SU-DHL-6 (cell line): ENCODE data around the gene PANX2.

Experiments used
- H2AFZ ChIP-seq: fragments of 200-600 bp; sonication (generic); 2 replicates; pipeline ENCODE4 v1.6.1; 2014; ENCODE audit warnings: low read depth, mild to moderate bottlenecking, moderate library complexity, mixed read lengths, antibody characterized with exemption, low read length; ENCODE audit not compliant: severe bottlenecking
- H3F3A ChIP-seq: fragments of 200-600 bp; shearing (Covaris generic); 2 replicates; pipeline ENCODE4 v1.6.0; 2016; ENCODE audit warnings: antibody characterized with exemption, mild to moderate bottlenecking; ENCODE audit not compliant: insufficient read depth
- H3K27ac ChIP-seq: fragments of 200-600 bp; sonication (generic); 2 replicates; pipeline ENCODE4 v1.5.1; 2016; ENCODE audit warnings: low read depth, mild to moderate bottlenecking, low read length, moderate library complexity, mixed read lengths
- H3K27me3 ChIP-seq: fragments of 200-600 bp; sonication (generic), shearing (Covaris generic); 2 replicates; pipeline ENCODE4 v1.6.0; 2014; ENCODE audit warnings: mild to moderate bottlenecking, low read length
- H3K36me3 ChIP-seq: fragments of 200-600 bp; sonication (generic); 2 replicates; pipeline ENCODE4 v1.6.1; 2014; ENCODE audit warnings: mild to moderate bottlenecking, low read length, mixed read lengths
- H3K4me2 ChIP-seq: fragments of 300-600, 200-600 bp; shearing (Covaris generic), sonication (generic); 2 replicates; pipeline ENCODE4 v1.6.0; 2014; ENCODE audit warnings: low read length, low read depth, mild to moderate bottlenecking; ENCODE audit not compliant: poor library complexity, severe bottlenecking
- H3K4me3 ChIP-seq: fragments of 200-600 bp; sonication (generic); 2 replicates; pipeline ENCODE4 v1.5.1; 2014; ENCODE audit warnings: antibody characterized with exemption, low read length, mild to moderate bottlenecking, mixed read lengths; ENCODE audit not compliant: insufficient read depth, poor library complexity, severe bottlenecking
- H3K79me2 ChIP-seq: fragments of 200-600 bp; sonication (generic); 2 replicates; pipeline ENCODE4 v1.6.1; 2014; ENCODE audit warnings: mild to moderate bottlenecking, low read length, moderate library complexity; ENCODE audit not compliant: insufficient read depth
- H3K9ac ChIP-seq: fragments of 200-600 bp; sonication (generic); 2 replicates; pipeline ENCODE4 v1.7.0; 2014; ENCODE audit warnings: mild to moderate bottlenecking, low read length
- H3K9me2 ChIP-seq: fragments of 200-600 bp; sonication (generic); replicated peaks from 2 replicates; pipeline ENCODE4 v1.6.1; 2014; ENCODE audit warnings: low read length; ENCODE audit not compliant: insufficient read depth
- H3K9me3 ChIP-seq: fragments of 200-600 bp; sonication (generic); 2 replicates; pipeline ENCODE4 v1.6.1; 2014; ENCODE audit warnings: low read length, mixed read lengths; ENCODE audit not compliant: insufficient read depth
- H4K20me1 ChIP-seq: fragments of 200-600 bp; sonication (generic); 2 replicates; pipeline ENCODE4 v1.6.1; 2014; ENCODE audit warnings: low read depth, mild to moderate bottlenecking, antibody characterized with exemption, low read length, moderate library complexity, mixed read lengths
- CTCF ChIP-seq: fragments of 200-600 bp; sonication (generic); IDR thresholded peaks from one replicate; pipeline ENCODE4 v1.5.1; 2017; ENCODE audit warnings: antibody characterized with exemption, mild to moderate bottlenecking, low read length, moderate library complexity; ENCODE audit not compliant: insufficient read depth, poor library complexity, severe bottlenecking
- EZH2phosphoT487 ChIP-seq: fragments of 200-600 bp; sonication (generic), shearing (Covaris generic); conservative IDR thresholded peaks from 2 replicates; pipeline ENCODE4 v1.6.1; 2018; ENCODE audit warnings: mild to moderate bottlenecking, antibody characterized with exemption, low read length, moderate library complexity, mixed read lengths

The PANX2 gene

GRCh38 chr22:50218153-50218995 is 47.8 kb downstream of the PANX2 start:
- Histone ChIP-seq H3K79me2 (peaks cover 6% of the 10 kb centered on the region; the same call in 1 of the 2 replicates), H3K4me3 (no peak overlapping the region), H3K9me3 (no peaks in the 10 kb centered on the region), H2AFZ (no peak overlapping the region), H3K27me3 (no peaks in the 10 kb centered on the region), H3F3A (no peaks in the 10 kb centered on the region), H3K4me2 (no peak overlapping the region), H3K9ac (no peak overlapping the region), H3K9me2 (no peaks in the 10 kb centered on the region), H3K27ac (no peak overlapping the region), H3K36me3 (no peaks in the 10 kb centered on the region), H4K20me1 (no peaks in the 10 kb centered on the region)
- TF ChIP-seq CTCF (no peak), EZH2phosphoT487 (no peak)

GRCh38 chr22:50218996-50219727 is 48.6 kb downstream of the PANX2 start:
- Histone ChIP-seq H3K27ac (no peak overlapping the region), H3K27me3 (no peaks in the 10 kb centered on the region), H3K79me2 (no peaks in the 10 kb centered on the region), H3F3A (no peaks in the 10 kb centered on the region), H3K9ac (no peak overlapping the region), H3K36me3 (no peaks in the 10 kb centered on the region), H4K20me1 (no peaks in the 10 kb centered on the region), H3K9me2 (no peaks in the 10 kb centered on the region), H2AFZ (no peak overlapping the region), H3K4me3 (no peak overlapping the region), H3K9me3 (no peaks in the 10 kb centered on the region), H3K4me2 (no peak overlapping the region)
- TF ChIP-seq EZH2phosphoT487 (no peak), CTCF (no peak)

GRCh38 chr22:50219800-50220602 is 49.5 kb downstream of the PANX2 start:
- H3F3A ChIP-seq = no peaks in the 10 kb centered on the region
- no peak overlapping the region for H3K9ac ChIP-seq
- no peak overlapping the region for H2AFZ ChIP-seq
- H3K4me2 ChIP-seq = no peak overlapping the region
- H3K36me3 ChIP-seq = no peaks in the 10 kb centered on the region
- H3K27ac ChIP-seq = no peak overlapping the region
- no peaks in the 10 kb centered on the region for H3K9me3 ChIP-seq
- no peaks in the 10 kb centered on the region for H3K9me2 ChIP-seq
- no peaks in the 10 kb centered on the region for H4K20me1 ChIP-seq
- no peak overlapping the region for H3K4me3 ChIP-seq
- no peaks in the 10 kb centered on the region for H3K79me2 ChIP-seq
- H3K27me3 ChIP-seq = no peaks in the 10 kb centered on the region
- TF ChIP-seq CTCF (no peak), EZH2phosphoT487 (no peak)
